ENCODE results near the gene LMAN2.
"Not testable (repeated sequence)": the region's sequence is repeated elsewhere in the genome, so short reads cannot be mapped to it uniquely, and the experiment has no call there.

LMAN2 gene

GRCh38 chr5:177320879-177321278 is 30.6 kb downstream of the LMAN2 start:
- no peak for DNase-seq

GRCh38 chr5:177319913-177320588 is 31.4 kb downstream of the LMAN2 start:
- DNase-seq, result no peak

GRCh38 chr5:177317959-177318377 is 33.5 kb downstream of the LMAN2 start:
- peak; percentile 86 for DNase-seq

- DNase-seq, result no peak
Measured at GRCh38 chr5:177316005-177316404, 35.5 kb downstream of the LMAN2 start.

GRCh38 chr5:177315411-177315810 is 36.1 kb downstream of the LMAN2 start:
- DNase-seq, result no peak

- no peak for DNase-seq
Measured at GRCh38 chr5:177314376-177315342, 36.8 kb downstream of the LMAN2 start.

GRCh38 chr5:177313561-177314259 is 37.8 kb downstream of the LMAN2 start:
- no peak for DNase-seq

GRCh38 chr5:177312649-177313181 is 38.8 kb downstream of the LMAN2 start:
- peak; percentile 31 for DNase-seq

- peak; percentile 98 for DNase-seq
Measured at GRCh38 chr5:177311723-177312648, 39.5 kb downstream of the LMAN2 start, which contains the start of gene MXD3. MXD3 (minus strand) TSS chr5:177311898; CDS start chr5:177311830, 68 bp downstream.

GRCh38 chr5:177311392-177311722 is 40.1 kb downstream of the LMAN2 start:
- DNase-seq, result no peak

GRCh38 chr5:177310757-177311391 is 40.6 kb downstream of the LMAN2 start:
- DNase-seq, result peak; percentile 31

- DNase-seq, result no peak
Measured at GRCh38 chr5:177310332-177310731, 41.1 kb downstream of the LMAN2 start.

GRCh38 chr5:177309351-177310191 is 41.9 kb downstream of the LMAN2 start:
- DNase-seq, result peak; percentile 81

- no peak for DNase-seq
Measured at GRCh38 chr5:177308740-177309139, 42.7 kb downstream of the LMAN2 start.

- no peak for DNase-seq
Measured at GRCh38 chr5:177307544-177308363, 43.7 kb downstream of the LMAN2 start.

GRCh38 chr5:177306674-177307543 is 44.6 kb downstream of the LMAN2 start:
- DNase-seq, result no peak

- not testable (repeated sequence) for DNase-seq
Measured at GRCh38 chr5:177306103-177306640, 45.3 kb downstream of the LMAN2 start.

Data from CD4-positive, alpha-beta T cell treated with Interleukin-17A for 4 hours (primary cell).